GM18870 (cell line): ENCODE measurements around the gene CAPN10.
A peak's percentile ranks its signal among the peaks of the same experiment; 100 is the strongest.

Experiments used
- ATAC-seq: cut with Tn5 transposase; IDR thresholded peaks from one replicate; pipeline ENCODE4 v1.9.1; 2021; ENCODE audit warnings: moderate library complexity; ENCODE audit not compliant: unreplicated experiment

The CAPN10 gene

GRCh38 chr2:240573516-240574385, 12.8 kb upstream of the CAPN10 start:
- ATAC-seq, result no peak

GRCh38 chr2:240574386-240575100, 12.0 kb upstream of the CAPN10 start:
- ATAC-seq, result no peak

GRCh38 chr2:240575101-240575965, 11.2 kb upstream of the CAPN10 start:
- ATAC-seq, result no peak

GRCh38 chr2:240576036-240576435, 10.5 kb upstream of the CAPN10 start:
- ATAC-seq, result no peak

GRCh38 chr2:240576436-240577205, 9.9 kb upstream of the CAPN10 start:
- no peak for ATAC-seq

- no peak for ATAC-seq
Observed at GRCh38 chr2:240577281-240578109, 9.0 kb upstream of the CAPN10 start.

- no peak for ATAC-seq
Observed at GRCh38 chr2:240578110-240578450, 8.5 kb upstream of the CAPN10 start.

GRCh38 chr2:240578488-240578887, 8.0 kb upstream of the CAPN10 start:
- no peak for ATAC-seq

- no peak for ATAC-seq
Observed at GRCh38 chr2:240579071-240579762, 7.3 kb upstream of the CAPN10 start.

- ATAC-seq, result no peak
Observed at GRCh38 chr2:240579771-240580614, 6.5 kb upstream of the CAPN10 start.

GRCh38 chr2:240581811-240582210, 4.7 kb upstream of the CAPN10 start:
- ATAC-seq, result no peak

GRCh38 chr2:240582781-240583180, 3.8 kb upstream of the CAPN10 start:
- no peak for ATAC-seq

GRCh38 chr2:240583774-240584173, 2.8 kb upstream of the CAPN10 start:
- ATAC-seq, result no peak

GRCh38 chr2:240584486-240585031, 2.0 kb upstream of the CAPN10 start:
- peak; percentile 73 for ATAC-seq

- peak; percentile 24 for ATAC-seq
Observed at GRCh38 chr2:240585101-240585500, 1.4 kb upstream of the CAPN10 start.

- no peak for ATAC-seq
Observed at GRCh38 chr2:240585681-240586197, 795 bp upstream of the CAPN10 start.

- ATAC-seq, result no peak
Observed at GRCh38 chr2:240586919-240587800, 626 bp downstream of the CAPN10 start.
